Osteoblast (primary cell): Measurements from ENCODE around the gene OR51D1. TPM values are rescaled to one million over a fixed set of nuclear protein-coding genes. Genes with fewer than 3 reads are reported as not detected.
A peak's percentile ranks its signal among the peaks of the same experiment; 100 is the strongest.

ENCODE experiments used
- DNase-seq: peaks from one replicate; pipeline ENCODE4 v3.0.0; 2011; ENCODE audit warnings: low spot score, mixed read lengths; ENCODE audit not compliant: insufficient read length; ENCODE audit errors: missing footprints
- H2AFZ ChIP-seq: 2 replicates; pipeline ENCODE4 v1.6.0; 2011; ENCODE audit warnings: mild to moderate bottlenecking, low read length
- H3K27ac ChIP-seq: 2 replicates; pipeline ENCODE4 v1.5.1; 2011; ENCODE audit warnings: mild to moderate bottlenecking, low read depth, low read length, moderate library complexity
- H3K27me3 ChIP-seq: 2 replicates; pipeline ENCODE4 v1.6.0; 2012; ENCODE audit warnings: mild to moderate bottlenecking, control low read depth, inconsistent platforms, low read length, moderate library complexity; ENCODE audit not compliant: insufficient read depth
- H3K36me3 ChIP-seq: 2 replicates; pipeline ENCODE4 v1.5.1; 2011; ENCODE audit warnings: mild to moderate bottlenecking, low read length, control low read depth, moderate library complexity; ENCODE audit not compliant: insufficient read depth
- H3K4me1 ChIP-seq: 2 replicates; pipeline ENCODE4 v1.5.1; 2011; ENCODE audit warnings: mild to moderate bottlenecking, low read length, control low read depth, moderate library complexity; ENCODE audit not compliant: insufficient read depth
- H3K4me2 ChIP-seq: 2 replicates; pipeline ENCODE4 v1.6.0; 2011; ENCODE audit warnings: mild to moderate bottlenecking, low read length; ENCODE audit not compliant: insufficient read depth
- H3K4me3 ChIP-seq: fragments of 200-600 bp; sonication (generic); 3 replicates; pipeline ENCODE4 v1.5.1; 2012; ENCODE audit warnings: mild to moderate bottlenecking, low read length, inconsistent platforms; ENCODE audit not compliant: insufficient read depth
- H3K79me2 ChIP-seq: 2 replicates; pipeline ENCODE4 v1.6.0; 2012; ENCODE audit warnings: mild to moderate bottlenecking, low read length, control low read depth, inconsistent platforms; ENCODE audit not compliant: insufficient read depth
- H3K9me3 ChIP-seq: 2 replicates; pipeline ENCODE4 v1.5.1; 2011; ENCODE audit warnings: low read depth, low read length, control low read depth
- H4K20me1 ChIP-seq: 2 replicates; pipeline ENCODE4 v1.6.0; 2012; ENCODE audit warnings: mild to moderate bottlenecking, low read length, control low read depth; ENCODE audit not compliant: insufficient read depth
- CTCF ChIP-seq: IDR thresholded peaks from 2 replicates; pipeline ENCODE4 v1.5.1; 2011; ENCODE audit warnings: mild to moderate bottlenecking, low read depth, low read length, moderate library complexity; ENCODE audit errors: extremely low read depth
- total RNA-seq: library from RNA; depleted of rRNA; stranded (reverse); fragments of >200 nt; gene quantifications from 2 replicates; pipeline ENCODE4 v1.2.3, GENCODE V29; 2012

Gene OR51D1
- total RNA-seq, 1 donor, result not detected

- Histone ChIP-seq H3K4me2 (peak overlapping the region; percentile 86), H3K4me1 (peaks cover 18% of the 10 kb centered on the region), H3K27me3 (no peaks in the 10 kb centered on the region), H2AFZ (peak overlapping the region; percentile 99), H3K9me3 (no peaks in the 10 kb centered on the region), H3K27ac (peak overlapping the region; percentile 78), H3K79me2 (peaks cover 13% of the 10 kb centered on the region), H4K20me1 (peaks cover 3% of the 10 kb centered on the region), H3K4me3 (peak overlapping the region; percentile 83), H3K36me3 (peaks cover 8% of the 10 kb centered on the region)
- no peak for TF ChIP-seq CTCF
- no peak for DNase-seq
Observed at GRCh38 chr11:4606231-4607015, 30.9 kb upstream of the OR51D1 start.

GRCh38 chr11:4607096-4607495 is 30.2 kb upstream of the OR51D1 start:
- no peaks in the 10 kb centered on the region for H3K9me3 ChIP-seq
- peak overlapping the region; percentile 78 for H3K27ac ChIP-seq
- H3K27me3 ChIP-seq, result no peaks in the 10 kb centered on the region
- peak; percentile 82 for DNase-seq
- peak overlapping the region; percentile 86 for H3K4me2 ChIP-seq
- peaks cover 3% of the 10 kb centered on the region for H4K20me1 ChIP-seq
- H3K4me3 ChIP-seq, result peak overlapping the region; percentile 83
- peaks cover 13% of the 10 kb centered on the region for H3K79me2 ChIP-seq
- peak overlapping the region; percentile 99 for H2AFZ ChIP-seq
- TF ChIP-seq CTCF, result no peak
- H3K36me3 ChIP-seq, result peaks cover under 1% of the 10 kb centered on the region
- H3K4me1 ChIP-seq, result peaks cover 18% of the 10 kb centered on the region

- H3K4me3 ChIP-seq, result peak within 1 kb of the TSS; percentile 83
- TF ChIP-seq CTCF, result no peak
- no peaks in the 10 kb centered on the region for H3K9me3 ChIP-seq
Observed at GRCh38 chr11:4607781-4608666, 29.3 kb upstream of the OR51D1 start, which contains the start of gene TRIM68. TRIM68 (minus strand) TSS chr11:4608231; CDS start chr11:4605504, 2,727 bp downstream.

More at GRCh38 chr11:4607781-4608666, 29.3 kb upstream of the OR51D1 start, which contains the start of gene TRIM68:
- peak within 1 kb of the TSS; percentile 78 for H3K27ac ChIP-seq
- H3K27me3 ChIP-seq, result no peaks in the 10 kb centered on the region
- H4K20me1 ChIP-seq, result peaks cover 3% of the 10 kb centered on the region
- H3K79me2 ChIP-seq, result peaks cover 13% of the 10 kb centered on the region
- H3K4me2 ChIP-seq, result peak within 1 kb of the TSS; percentile 86
- no peaks in the 10 kb centered on the region for H3K36me3 ChIP-seq
- DNase-seq, result peak; percentile 99
- peaks cover 18% of the 10 kb centered on the region for H3K4me1 ChIP-seq
- peak within 1 kb of the TSS; percentile 99 for H2AFZ ChIP-seq
